HT-29 (cell line): ENCODE results near the gene CDH24. TPM values are rescaled to one million over a fixed set of nuclear protein-coding genes. Genes with fewer than 3 reads are reported as not detected.

Experiments used
- DNase-seq: peaks from one replicate; pipeline ENCODE4 v3.0.0-alpha.2; 2015; ENCODE audit warnings: low spot score
- total RNA-seq: library from RNA; depleted of rRNA; stranded (reverse); fragments of >200 nt; shearing (Covaris generic); gene quantifications from 2 replicates; pipeline ENCODE4 v1.2.3, GENCODE V29; 2014; rRNA removed

Gene CDH24, protein sequence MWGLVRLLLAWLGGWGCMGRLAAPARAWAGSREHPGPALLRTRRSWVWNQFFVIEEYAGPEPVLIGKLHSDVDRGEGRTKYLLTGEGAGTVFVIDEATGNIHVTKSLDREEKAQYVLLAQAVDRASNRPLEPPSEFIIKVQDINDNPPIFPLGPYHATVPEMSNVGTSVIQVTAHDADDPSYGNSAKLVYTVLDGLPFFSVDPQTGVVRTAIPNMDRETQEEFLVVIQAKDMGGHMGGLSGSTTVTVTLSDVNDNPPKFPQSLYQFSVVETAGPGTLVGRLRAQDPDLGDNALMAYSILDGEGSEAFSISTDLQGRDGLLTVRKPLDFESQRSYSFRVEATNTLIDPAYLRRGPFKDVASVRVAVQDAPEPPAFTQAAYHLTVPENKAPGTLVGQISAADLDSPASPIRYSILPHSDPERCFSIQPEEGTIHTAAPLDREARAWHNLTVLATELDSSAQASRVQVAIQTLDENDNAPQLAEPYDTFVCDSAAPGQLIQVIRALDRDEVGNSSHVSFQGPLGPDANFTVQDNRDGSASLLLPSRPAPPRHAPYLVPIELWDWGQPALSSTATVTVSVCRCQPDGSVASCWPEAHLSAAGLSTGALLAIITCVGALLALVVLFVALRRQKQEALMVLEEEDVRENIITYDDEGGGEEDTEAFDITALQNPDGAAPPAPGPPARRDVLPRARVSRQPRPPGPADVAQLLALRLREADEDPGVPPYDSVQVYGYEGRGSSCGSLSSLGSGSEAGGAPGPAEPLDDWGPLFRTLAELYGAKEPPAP
- 11.4 and 15.0 TPM in 2 replicates for total RNA-seq

DNA sequence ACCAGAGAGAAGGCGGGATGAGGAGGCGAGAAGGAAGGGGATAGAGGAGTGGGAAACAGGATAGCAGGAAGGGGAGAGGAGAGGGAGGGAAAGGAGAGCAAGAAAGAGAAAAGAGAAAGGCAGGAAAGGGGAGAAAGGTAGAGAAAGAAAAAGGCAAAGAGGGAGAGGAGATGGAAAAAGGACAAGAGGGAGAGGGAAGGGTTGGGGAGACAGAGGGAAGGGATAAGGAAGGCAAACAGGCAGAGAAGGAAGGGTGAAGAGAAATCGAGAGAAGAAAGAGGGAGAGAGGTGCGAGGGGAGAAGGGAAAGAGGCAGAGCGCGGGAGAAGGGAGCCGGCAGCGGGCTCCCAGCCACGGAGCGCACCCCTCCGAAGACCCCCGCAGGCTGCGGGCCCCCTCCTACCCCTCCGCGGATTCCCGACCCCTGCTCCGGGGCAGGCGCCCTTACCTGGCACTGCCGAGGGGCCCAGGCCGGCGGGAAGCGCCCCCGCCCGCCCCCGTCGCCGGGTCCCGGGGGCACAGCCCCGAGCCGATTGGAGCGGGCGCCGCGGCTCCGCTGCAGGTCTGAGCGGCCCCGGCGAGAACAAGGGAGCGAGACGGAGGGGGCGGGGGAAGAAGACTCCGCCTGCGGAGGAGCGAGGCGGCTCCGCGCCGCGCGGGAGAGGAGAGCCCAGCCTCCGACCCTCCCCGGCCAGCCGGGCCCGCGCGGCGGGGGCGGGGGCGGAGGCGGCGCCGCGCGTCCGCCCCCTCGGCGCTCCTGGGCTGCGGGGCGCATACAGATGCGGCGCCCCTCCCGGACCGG is at the start of gene CDH24:
CDH24 (minus strand) TSS at position 565 of the 801 bp plus-strand sequence. CDS start 1,787 bp downstream, outside the sequence.
- DNase-seq = peak; percentile 42

DNA sequence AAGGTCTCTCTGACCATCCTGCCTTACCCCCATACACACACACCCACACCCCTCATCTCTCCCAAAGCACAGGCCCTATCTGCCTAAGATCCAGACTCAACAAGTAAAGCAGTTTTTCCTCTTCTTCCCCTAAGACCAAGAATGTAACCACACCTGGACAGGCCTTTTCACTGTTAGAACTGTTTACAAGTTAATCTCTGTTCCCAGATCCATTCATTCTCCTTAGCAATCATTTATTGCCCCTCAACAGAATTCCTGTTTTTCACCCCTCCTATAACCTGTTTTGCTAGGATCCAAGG is 49.4 kb upstream of the CDH24 start:
- DNase-seq = no peak

DNA sequence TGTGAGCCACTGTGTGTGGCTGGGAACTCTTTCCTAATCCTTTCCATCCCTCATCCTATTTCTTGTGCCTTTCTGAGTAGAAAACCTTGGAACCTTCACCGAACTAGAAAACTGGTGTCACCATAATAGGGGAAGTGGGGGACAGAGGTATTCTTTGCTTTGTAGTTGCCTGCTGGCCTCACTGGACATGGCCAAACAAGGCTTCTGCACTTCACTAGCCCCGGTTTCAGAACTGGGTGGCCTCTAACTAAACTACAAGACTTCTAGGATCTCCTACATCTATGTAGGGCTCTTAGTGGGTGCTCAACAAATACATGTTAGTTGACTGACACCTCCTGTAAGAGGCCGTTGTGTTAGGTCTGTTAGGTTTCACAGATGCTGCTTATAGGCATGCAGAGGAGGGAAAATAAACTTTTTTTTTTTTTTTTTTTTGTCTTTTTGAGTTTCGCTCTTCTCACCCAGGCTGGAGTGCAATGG is 48.1 kb upstream of the CDH24 start:
- DNase-seq = no peak

DNA sequence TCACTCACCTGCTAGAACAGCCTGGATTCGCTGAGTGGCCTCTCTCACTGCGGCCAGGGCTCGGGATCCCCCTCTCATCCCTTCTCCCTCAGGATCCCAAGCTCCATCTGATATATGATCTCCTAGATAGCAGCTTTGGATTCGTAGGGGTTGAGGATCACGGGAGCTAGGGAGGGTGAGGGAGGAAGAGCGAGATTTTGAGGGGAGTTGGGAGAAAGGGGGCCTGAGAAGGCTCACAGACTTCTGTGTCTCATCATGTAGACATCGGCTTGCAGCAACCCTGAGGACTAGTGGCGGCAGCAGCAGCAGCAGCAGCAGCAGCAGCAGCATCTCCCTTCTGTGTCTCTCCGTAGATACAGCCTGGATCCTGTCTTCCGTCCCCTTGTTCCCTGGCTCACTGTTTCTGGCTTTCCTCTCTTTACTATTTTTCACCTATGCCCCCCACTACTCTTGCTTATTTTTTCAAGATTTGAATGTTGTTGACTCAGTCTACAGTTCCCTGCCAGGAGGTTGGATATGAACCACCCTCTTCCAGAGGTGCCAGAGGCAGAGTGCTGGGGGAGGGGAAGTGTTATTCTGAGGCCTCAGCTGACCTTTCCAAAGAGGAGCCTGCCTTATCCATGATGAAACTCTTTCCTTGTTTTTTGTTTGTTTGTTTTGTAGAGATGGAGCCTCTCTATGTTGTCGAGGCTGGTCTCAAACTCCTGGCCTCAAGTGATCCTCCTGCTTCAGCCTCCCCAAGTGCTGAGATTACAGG is 47.4 kb upstream of the CDH24 start, which contains the start of gene CIROP:
CIROP (minus strand) TSS at position 399 of the 757 bp plus-strand sequence; CDS start at position 330, 69 bp downstream.
- DNase-seq = no peak

DNA sequence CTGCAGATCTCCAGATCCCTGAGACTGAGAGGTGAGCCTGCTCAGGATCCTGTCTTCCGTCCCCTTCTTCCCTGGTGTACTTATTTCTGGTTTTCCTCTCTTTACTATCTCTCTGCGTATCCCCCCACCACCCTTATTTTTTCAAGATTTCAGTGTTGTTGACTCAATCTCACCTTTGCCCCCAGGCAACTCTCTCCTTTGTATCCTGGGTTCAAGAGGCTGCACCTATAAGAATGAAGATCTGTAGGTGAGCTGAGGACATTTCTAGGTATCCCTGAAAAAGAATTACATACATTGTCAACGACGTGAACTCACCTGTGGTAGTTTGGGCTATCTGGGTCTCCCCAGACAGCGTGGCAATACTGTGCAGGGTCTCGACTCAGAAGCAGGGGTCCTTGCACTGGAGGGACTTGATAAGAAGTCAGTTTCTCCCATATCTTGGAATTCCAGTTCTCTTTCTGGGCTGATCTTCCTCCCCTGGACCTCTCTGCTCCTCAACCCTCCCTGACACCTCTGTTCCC is 46.8 kb upstream of the CDH24 start:
- no peak for DNase-seq

DNA sequence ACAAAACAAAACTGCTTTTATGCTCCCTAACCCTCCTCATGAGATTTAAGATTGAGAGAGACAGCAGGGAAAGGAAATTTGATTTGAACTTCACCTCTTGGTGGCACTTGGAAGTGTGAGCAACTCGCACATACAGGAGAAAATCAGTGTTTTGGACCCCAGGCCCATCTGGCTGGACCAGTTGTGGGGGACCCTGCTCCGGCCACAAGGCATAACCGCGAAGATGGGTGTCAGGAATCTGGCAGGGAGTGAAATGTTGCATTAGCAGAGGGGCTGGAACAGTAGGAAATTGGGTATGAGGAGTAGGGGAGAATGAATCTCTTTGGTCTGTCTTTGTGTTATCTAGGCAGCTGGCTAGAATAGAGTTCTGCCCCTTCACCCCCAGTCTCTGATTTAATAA is 46.3 kb upstream of the CDH24 start:
- DNase-seq = no peak

DNA sequence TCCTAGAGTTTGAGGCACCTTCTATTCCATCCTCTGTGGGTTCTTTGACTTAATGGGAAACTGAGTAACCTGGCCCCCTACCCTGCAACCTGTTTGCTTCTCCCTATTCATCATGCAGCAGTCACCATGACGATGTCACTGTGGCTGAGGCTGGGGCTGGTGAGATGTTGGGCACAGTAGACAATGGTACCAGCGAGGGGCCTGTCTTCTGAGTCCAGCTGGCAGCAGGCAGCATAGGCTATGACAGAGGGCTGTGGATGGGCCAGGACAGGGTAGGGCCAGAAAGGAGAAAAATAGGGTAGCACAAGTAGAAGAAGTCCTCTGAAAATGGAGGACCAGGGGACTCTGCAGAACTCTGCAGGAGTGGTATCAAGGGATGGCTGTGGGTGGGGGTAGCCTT is 45.5 kb upstream of the CDH24 start:
- no peak for DNase-seq

DNA sequence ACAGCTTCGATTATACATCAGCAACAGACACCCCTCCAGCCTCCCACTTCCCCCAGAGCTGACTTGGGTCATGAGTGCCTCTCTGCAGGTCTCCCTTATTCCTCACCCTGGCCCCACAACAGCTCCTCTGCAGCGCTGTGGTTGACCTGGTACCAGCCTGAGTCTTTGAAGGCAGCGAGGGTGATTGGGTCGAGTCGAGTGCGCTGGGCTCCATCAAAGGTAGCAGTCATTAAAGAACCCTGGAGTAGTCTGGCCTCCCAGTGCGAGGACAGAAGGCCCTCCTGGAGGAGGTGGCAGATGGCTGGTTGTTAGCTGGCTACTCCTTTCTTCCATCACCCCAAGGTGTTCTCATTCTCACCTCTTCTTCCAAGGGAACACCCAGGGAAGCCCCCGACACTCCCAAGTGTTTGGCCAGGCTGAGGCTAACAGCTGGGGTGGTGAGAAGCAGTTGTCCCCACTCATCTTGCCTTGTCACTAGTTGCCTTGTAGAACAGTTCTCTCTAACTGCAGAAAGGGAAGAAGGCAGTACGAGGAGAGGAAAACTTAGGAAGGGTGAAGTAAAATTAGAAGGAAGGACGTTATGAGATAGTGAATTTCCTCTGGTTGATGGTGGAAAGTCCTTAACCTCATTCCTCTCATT is 44.8 kb upstream of the CDH24 start:
- DNase-seq = no peak

DNA sequence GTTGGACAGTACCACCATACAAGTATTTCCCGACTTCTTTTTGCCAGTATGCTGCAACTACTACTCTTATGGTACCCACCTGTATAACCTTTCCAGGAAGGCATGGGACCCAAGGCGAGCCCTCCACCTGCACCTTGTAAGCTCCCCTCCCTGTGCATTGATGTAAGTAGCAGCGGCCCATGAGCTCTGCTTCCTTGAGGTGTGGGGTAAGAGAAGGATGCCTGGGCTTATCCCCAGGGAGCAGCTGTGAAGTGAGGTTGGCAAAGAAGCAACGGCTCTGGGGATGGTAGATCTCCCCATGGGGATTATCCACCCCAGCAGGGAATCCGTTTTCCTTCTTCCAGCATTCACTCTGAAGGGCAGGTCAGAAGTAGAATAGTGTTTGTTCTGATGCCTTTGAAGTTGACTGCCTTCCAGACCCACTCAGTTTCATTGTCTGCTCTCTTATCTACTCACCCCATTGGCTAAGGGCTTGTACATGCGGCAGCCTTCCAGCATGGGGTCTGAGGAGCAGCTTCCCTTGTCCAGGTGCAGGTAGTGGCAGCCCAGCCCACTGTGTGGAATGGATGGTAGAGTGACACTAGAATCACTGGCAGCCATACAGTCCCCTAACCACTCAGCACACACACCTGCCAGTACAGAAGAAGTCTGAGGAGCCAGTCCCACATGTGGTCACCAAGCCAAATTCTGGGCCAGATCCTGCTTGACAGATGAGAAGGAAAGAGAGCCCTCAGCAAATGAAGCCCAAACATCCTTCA is 44.1 kb upstream of the CDH24 start:
- DNase-seq = no peak

DNA sequence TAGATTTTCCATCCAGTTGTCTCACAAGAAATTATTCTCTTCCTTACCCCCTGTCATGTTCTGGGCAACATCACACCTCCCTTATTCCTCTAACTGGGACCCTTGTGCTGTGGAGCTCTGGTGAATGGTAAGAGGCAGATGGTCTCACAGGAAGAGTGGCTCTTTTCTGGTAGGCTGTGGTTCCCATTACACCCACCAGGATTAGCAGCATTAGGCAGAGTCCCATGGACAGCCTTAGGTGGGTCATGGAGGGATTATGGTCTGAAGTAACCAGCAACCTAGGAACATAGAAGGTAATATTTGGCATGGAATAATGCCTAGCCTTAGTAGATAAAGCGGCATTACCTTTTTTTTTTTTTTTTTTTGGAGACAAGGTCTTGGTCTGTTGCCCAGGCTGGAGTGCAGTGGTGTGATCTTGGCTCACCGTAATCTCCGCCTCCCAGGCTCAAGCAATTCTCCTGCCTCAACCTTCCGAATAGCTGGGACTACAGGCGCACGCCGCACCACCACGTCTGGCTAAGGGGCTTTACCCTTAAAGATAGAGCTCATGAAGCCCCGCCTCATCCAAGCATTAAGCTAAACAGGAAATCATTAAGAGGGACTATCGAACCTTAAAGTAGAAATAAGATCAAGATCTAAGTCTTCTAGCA is 42.0 kb upstream of the CDH24 start:
- DNase-seq = no peak

DNA sequence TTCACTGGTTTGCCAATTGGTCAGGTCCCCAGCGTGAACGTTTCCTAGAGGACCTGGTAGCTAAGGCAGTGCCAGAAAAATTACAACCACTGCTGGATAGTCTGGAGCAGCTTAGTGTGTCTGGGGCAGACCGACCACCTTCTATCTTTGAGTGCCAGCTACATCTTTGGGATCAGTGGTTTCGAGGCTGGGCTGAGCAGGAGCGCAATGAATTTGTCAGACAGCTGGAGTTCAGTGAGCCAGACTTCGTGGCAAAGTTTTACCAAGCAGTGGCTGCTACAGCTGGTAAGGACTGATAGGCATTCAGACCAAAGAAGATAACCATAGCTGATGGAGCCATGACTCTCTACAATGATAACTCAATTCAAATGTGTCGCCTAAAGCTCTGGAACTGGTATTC is 40.5 kb upstream of the CDH24 start:
- no peak for DNase-seq

DNA sequence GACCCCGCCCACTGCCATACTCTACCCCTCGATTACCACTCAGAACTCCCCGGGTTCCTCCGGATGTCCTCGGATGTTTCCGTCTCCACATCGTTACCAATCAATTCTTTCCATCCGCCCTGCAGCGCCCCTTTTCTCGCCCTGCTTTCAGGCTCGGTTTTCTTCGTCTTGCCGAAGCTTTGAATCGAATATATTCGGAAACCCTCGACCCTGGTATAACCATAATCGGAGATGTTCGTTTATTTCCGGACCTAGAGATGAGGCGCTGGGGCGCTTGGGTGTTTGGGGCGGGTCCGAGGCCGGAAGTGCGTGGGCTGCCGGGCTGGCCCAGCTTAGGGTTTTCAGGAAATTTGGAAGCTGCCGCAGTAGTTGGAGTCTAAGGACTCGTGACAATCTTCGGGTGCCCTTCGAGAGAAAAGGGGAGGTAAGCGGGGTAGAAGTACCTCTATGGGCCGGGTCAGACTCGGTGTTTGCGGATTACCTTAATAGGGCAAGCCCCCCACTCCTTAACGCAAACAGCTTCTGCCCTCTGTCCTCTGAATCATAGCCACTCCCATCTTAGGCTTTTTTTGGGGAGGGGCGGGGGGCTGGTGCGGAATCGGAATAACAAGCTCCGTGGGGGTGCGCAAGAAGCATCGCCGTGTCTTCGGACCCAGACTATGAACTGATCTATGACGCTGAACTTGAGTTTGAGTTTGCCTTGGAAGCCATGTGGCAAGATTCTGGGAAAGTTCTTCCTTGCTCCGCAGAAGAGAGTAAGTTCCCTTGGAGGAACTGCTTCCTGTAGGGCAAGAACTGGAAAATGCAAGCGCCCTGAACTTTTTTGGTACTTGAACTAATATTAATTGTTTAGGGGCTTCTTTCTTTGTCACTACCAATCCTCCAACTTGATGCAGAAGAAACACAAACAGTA is 38.1 kb upstream of the CDH24 start, which contains the start of gene C14orf119:
C14orf119 (plus strand) TSS at position 310 of the 913 bp plus-strand sequence. CDS start 2,154 bp downstream, outside the sequence.
- DNase-seq = peak; percentile 97

DNA sequence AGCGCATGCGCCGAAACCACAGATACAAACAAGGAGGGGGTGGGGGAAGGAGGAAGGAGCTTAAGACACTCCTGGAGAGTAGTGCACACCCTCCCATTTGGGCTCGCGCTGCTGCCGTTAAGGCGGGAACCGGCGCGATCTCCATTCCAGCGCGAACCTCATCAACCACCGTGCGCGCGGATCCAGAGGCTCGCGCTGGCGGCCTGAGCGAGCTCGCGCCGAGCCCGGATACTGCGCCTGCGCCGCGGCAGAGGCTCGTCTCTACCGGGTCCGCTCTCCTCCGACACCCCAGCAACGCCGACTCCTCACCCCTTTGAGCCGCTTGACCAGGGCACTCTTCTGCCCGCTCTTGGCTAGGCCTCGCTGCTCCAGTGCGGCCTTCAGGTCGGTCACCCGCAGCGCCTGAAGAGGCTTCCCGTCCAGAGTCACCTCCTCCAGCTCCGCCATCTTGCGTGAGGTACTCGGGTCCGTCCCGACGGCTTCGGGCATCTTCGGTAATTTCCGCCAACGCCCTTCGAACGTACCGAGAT is 37.4 kb upstream of the CDH24 start, which contains the start of gene ACIN1:
ACIN1 (minus strand) TSS at position 471 of the 530 bp plus-strand sequence; CDS start at position 447, 24 bp downstream.
- DNase-seq = peak; percentile 71

DNA sequence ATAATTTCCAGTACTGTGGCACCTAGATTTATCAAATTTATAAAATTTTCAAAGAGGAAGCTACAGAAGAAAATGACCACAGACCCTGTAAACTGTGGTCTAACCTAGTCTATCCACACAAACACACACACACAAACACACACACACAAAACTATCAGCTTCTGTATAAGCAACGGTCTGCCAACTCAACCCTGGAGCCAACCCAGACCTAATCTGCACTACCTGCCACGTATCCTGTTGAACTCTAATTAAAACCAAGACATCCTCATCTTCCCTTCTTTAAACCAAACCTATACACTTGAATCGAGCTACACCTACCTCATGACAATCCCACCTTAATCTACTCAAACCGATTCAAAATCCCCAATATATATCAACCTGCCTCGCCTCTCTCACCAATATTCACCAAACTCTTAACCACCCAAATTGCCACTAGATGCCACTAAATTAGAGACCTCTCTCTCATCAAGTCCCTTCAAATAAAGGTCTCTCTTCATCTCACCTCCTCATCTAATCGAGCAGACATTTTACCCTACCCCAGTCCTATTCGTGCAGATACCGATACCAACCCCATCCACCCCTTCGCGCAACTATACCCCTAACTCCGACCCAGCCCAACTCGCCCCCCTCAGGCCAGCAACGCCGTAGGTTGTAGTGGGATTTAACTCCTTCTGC is 36.8 kb upstream of the CDH24 start:
- DNase-seq = no peak

DNA sequence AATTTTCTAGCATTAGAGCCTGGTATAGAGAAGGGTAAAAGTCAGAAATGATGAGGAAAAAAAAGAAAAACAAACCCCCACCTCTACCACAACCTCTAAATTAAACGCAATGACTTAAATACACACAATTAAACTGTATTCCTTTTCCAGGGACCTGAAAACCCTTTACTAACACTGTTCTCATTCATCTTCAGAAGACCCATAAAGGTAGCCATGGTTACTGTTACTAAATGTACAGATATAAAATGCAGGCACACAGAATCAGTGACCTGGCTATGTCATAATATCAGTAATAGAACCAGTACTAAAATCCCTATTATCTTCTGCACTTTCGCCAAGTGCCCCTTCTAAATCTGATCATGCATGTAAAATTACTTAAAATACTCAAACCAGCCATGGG is 36.2 kb upstream of the CDH24 start:
- DNase-seq = no peak

DNA sequence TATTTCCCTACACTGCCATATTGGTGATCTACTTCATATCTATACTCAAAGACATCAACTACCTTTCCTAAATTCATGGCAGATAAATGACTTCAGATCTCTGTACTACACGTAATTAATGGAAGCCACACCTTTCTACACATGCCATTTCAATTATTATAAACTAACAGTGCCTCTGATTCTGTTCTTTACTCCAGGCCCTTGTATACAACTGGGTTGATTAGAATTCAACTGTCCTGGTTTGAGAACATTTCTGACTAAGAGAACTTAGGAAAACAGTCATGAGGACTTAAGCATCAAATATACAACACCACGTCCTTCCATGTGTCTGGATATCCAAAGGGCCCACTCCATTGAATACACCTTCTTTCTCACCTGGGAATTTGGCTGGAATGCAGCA is 35.8 kb upstream of the CDH24 start:
- no peak for DNase-seq
